Activated CD8-positive, alpha-beta memory T cell treated with anti-CD3 and anti-CD28 coated beads, Interleukin-2, amount 50 U/mL, for 1 hour (primary cell): Measurements from ENCODE around the gene STARD8.

ENCODE experiments used
- DNase-seq: peaks from one replicate; pipeline ENCODE4 v3.0.0-alpha.2; 2020; ENCODE audit errors: extremely low read depth

Gene STARD8

DNA sequence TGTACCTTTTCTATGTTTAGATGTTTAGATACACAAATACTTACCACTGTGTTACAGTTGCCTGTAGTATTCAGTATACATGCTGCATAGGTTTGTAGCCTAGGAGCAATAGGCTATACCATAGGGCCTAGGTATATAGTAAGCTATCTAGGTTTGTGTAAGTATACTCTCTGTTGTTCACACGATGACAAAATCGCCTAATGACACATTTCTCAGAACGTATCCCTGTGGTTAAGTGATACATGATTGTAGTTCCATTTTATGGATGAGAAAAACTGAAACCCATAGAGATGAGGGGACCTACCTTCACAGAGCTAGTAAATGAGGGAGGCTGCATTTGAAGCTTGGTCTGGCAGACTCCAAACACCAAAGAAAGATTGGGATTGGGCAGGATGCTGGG lies 102.0 kb downstream of the STARD8 start:
- no peak for DNase-seq

GRCh38 chrX:68750316-68750715 lies 102.8 kb downstream of the STARD8 start:
- DNase-seq: no peak

GRCh38 chrX:68751372-68751771 lies 103.9 kb downstream of the STARD8 start:
- no peak for DNase-seq

GRCh38 chrX:68753218-68753617 lies 105.8 kb downstream of the STARD8 start:
- DNase-seq: no peak

DNA sequence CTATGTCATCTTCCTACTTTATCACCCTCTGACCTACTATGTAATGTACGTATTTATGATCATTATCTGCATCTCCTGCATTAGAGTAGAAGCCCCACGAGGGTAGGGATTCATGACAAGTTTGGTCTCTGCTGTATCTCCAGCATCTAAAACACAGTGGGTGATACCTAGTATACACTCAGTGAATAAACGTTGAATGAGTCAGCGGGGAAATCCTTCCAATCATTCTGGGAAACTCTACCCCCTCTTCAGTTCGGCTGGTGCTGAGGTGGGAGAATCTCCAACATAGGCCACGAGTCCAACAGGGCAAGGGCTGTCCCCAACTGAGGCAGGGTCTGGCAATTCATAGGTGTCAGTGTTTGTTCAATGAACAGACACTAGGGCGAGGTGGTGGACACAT lies 106.9 kb downstream of the STARD8 start:
- no peak for DNase-seq

DNA sequence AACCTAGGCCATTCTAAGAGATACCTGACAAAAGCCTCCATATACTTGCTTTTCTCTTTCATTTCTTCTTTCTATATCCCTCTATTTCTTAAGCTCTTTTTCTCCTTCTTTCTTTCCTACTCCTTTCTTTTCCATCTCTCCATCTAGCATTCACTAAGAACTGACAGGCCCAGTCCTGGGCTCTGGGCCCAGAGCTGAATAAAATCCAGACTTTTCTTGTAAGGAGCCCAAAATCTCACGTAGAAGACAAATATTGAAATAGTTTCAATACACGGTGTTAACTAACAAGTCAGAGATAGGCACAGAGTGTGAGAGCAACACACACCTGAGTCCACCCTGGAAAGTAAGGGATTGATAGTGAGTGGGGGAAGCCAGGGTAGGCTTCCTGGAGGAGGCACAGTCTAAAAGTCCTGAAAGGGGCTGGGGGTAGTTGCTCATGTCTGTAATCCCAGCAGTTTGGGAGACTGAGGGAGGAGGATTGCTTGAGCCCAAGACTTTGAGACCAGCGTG lies 108.2 kb downstream of the STARD8 start:
- DNase-seq: no peak

DNA sequence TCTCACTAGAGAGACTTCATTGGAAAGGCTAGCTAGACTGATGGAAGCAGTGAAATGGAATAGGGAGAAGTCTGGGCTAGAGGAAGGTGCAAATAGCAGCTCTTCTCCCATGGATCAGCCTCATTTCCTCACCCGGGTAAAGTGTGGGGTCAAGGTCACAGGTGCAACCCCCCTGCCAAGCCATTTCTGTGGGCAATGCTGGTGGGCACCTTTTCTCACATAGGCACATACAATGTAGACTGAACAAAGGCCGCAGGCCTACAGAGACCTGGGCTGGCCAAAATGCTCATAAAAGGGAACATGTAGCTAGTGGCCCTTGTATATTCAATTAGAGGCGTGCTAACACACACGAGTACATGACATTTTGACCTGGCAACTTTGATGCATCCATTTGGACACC lies 109.9 kb downstream of the STARD8 start:
- DNase-seq: no peak

- DNase-seq: no peak
These were observed 110.3 kb downstream of the STARD8 start for GRCh38 chrX:68757731-68758130.

DNA sequence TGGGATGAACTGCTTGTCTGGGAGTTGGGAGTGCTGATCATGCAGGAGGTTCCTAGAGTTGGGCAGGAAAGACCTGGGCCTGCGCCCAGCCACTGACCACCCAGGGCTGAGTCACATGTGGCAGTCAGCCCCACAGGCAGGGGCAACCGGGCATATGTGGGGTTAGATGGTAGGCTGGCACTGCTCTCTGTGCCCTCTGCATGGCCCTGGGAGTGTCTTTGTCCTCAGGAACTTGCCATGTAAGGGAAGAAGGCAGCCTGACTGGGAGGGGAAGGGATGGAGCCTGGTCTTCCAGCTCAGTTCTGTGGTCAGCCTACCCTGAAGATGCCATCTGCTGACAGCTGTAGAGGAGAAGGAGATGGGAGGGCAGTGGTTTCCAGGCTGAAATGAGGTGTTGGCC lies 111.2 kb downstream of the STARD8 start:
- no peak for DNase-seq

DNA sequence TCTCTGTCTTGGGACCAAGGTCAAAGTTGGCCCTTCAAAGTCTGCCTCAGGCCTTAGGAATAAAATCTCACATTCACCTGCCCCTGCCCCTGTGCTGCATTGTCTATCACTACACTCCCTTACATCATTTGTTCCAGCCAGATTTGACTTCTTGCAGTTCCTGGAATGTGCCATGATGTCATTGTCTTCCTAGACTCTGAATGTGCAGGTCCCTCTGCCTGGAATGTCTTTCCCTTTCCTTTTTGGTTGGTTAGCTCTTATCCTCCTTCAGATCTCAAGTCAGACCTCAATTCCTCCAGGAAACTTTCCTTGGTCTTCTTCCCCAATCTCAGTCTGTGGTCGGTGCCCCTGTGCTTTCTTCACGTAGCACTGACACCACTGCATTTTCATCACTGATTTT lies 113.6 kb downstream of the STARD8 start:
- DNase-seq: no peak

GRCh38 chrX:68762766-68763165 lies 115.3 kb downstream of the STARD8 start:
- no peak for DNase-seq

DNA sequence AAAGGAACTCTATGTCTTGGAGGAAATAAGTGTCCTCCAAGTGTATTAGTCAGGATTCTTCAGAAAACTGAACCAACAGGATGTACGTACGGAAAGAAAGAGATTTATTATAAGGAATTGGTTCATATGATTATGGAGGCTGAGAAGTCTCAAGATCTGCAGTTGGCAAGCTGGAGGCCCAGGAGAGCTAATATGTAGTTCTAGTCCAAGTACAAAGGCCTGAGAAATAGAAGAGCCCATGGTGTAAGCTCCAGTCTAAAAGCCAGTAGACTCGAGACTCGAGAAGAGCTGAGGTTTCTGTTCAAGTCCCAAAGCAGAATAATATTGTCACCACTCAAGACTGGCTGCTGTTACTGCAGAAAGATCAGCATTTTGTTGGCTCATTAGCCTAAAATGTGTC lies 116.0 kb downstream of the STARD8 start:
- DNase-seq: no peak
